ENCODE data around the gene C17orf113. TPM values are rescaled to one million over a fixed set of nuclear protein-coding genes. Genes with fewer than 3 reads are reported as not detected.

C17orf113 gene
- total RNA-seq, 1 experiment from 2014 or later, result 0.62 TPM

GRCh38 chr17:42088736-42089135 lies 38.3 kb upstream of the C17orf113 start:
- no peak overlapping the region for H3K27ac ChIP-seq (ENCODE audit: low read length)
- H3K9ac ChIP-seq (ENCODE audit: low read length), result no peak overlapping the region
- DNase-seq, result no peak
- no peaks in the 10 kb centered on the region for H3K4me1 ChIP-seq (ENCODE audit: insufficient read depth, low read length)
- H3K79me2 ChIP-seq (ENCODE audit: low read length), result no peaks in the 10 kb centered on the region
- no peak overlapping the region for H3K4me3 ChIP-seq (ENCODE audit: low read length)
- no peaks in the 10 kb centered on the region for H3K27me3 ChIP-seq (ENCODE audit: low read length)
- CTCF ChIA-PET, result no interaction called here
- H3K9me2 ChIP-seq (replicated peaks; ENCODE audit: low read length), result no peaks in the 10 kb centered on the region
- no peak overlapping the region for H3K4me2 ChIP-seq (ENCODE audit: low read length)
- no peaks in the 10 kb centered on the region for H3F3A ChIP-seq (ENCODE audit: low read length, unreplicated experiment)
- no peak for ATAC-seq
- intact Hi-C loops (cut with micrococcal nuclease), result no loop called here
- POLR2A ChIA-PET (ENCODE audit: unreplicated experiment), result no interaction called here
- no peaks in the 10 kb centered on the region for H4K20me1 ChIP-seq (ENCODE audit: low read length)
- TF ChIP-seq CTCF (conservative IDR thresholded peaks at IDR 0.05; ENCODE audit: low read depth, low read length) (no peak), EZH2phosphoT487 (IDR thresholded peaks at IDR 0.05; ENCODE audit: borderline replicate concordance, low read length) (no peak), EZH2 (IDR thresholded peaks at IDR 0.05; ENCODE audit: low read length, unreplicated experiment) (no peak)
- H3K36me3 ChIP-seq (ENCODE audit: low read depth, low read length), result no peaks in the 10 kb centered on the region
- no peaks in the 10 kb centered on the region for H3K9me3 ChIP-seq (ENCODE audit: low read length)
- no TSS peak for BruUV-seq (replicated peaks)
- no peak overlapping the region for H2AFZ ChIP-seq (ENCODE audit: low read length)

DNA sequence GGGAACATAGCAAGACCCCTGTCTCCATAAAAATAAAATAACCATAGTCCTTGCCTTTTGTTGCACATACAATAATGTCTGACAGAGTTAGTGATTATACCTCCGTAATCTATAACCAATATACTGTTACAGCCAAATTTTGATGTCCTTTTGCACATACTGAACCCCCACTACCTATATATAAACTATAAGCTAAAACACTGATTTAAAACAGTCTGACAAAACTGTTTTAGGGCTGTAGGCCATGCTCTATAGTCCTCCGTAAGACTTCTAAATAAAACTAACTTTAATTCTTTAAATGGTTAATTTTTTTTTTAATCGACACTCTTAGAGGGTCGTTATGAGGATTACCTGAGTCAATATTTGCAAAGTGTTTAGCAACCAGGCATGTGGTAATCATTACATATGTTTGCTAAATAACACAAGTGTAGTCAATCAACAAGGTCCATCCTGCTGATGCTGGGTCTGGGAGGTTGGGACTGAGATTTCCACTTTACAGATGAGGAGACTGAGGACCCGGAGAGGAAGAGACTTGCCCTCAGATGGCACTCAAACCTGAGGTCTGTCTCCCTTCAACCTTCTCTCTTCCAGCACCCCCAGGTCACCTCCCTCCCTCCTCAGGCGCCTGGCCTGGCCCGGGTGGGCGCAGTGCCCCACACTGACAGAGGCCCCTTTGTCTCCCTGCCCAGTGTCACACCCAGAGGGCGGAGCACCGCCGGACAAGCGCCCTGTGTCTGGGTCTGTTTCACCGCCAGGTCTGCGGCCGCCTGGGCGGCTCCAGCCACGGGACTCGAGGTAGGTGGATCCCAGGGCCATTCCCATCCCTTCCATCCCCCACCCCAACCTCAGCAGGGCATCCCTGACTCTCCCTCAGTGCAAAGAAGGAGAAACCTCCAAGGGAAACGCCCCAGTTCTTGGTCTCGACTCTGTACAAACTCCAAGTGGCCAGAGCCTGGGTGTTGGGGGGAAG lies 37.6 kb upstream of the C17orf113 start:
- H3K27me3 ChIP-seq (ENCODE audit: low read length), result no peaks in the 10 kb centered on the region
- no peaks in the 10 kb centered on the region for H3F3A ChIP-seq (ENCODE audit: low read length, unreplicated experiment)
- no peaks in the 10 kb centered on the region for H3K36me3 ChIP-seq (ENCODE audit: low read depth, low read length)
- TF ChIP-seq EZH2 (IDR thresholded peaks at IDR 0.05; ENCODE audit: low read length, unreplicated experiment) (no peak), CTCF (conservative IDR thresholded peaks at IDR 0.05; ENCODE audit: low read depth, low read length) (no peak)
- BruUV-seq (replicated peaks), result no TSS peak
- H3K79me2 ChIP-seq (ENCODE audit: low read length), result no peaks in the 10 kb centered on the region
- H3K9ac ChIP-seq (ENCODE audit: low read length), result no peak overlapping the region
- no peak overlapping the region for H3K27ac ChIP-seq (ENCODE audit: low read length)
- H3K4me3 ChIP-seq (ENCODE audit: low read length), result no peak overlapping the region
- POLR2A ChIA-PET (ENCODE audit: unreplicated experiment), result no interaction called here
- H3K4me2 ChIP-seq (ENCODE audit: low read length), result no peak overlapping the region
- intact Hi-C loops (cut with micrococcal nuclease), result no loop called here
- DNase-seq (no peak), ATAC-seq (no peak)
- no peak overlapping the region for H2AFZ ChIP-seq (ENCODE audit: low read length)
- H3K4me1 ChIP-seq (ENCODE audit: insufficient read depth, low read length), result no peaks in the 10 kb centered on the region
- CTCF ChIA-PET, result no interaction called here
- H3K9me2 ChIP-seq (replicated peaks; ENCODE audit: low read length), result no peaks in the 10 kb centered on the region
- no peaks in the 10 kb centered on the region for H3K9me3 ChIP-seq (ENCODE audit: low read length)
- no peaks in the 10 kb centered on the region for H4K20me1 ChIP-seq (ENCODE audit: low read length)

GRCh38 chr17:42087042-42087701 lies 36.8 kb upstream of the C17orf113 start:
- H3K27ac ChIP-seq (ENCODE audit: low read length), result no peak overlapping the region
- intact Hi-C loops (cut with micrococcal nuclease), result no loop called here
- DNase-seq (no peak), ATAC-seq (no peak)
- H3K9me2 ChIP-seq (replicated peaks; ENCODE audit: low read length), result no peaks in the 10 kb centered on the region
- no peaks in the 10 kb centered on the region for H4K20me1 ChIP-seq (ENCODE audit: low read length)
- no TSS peak for BruUV-seq (replicated peaks)
- H3K9ac ChIP-seq (ENCODE audit: low read length), result no peak overlapping the region
- H3K4me1 ChIP-seq (ENCODE audit: insufficient read depth, low read length), result peaks cover 3% of the 10 kb centered on the region; the same call in 1 of the 2 replicates
- no peaks in the 10 kb centered on the region for H3K79me2 ChIP-seq (ENCODE audit: low read length)
- CTCF ChIA-PET, result no interaction called here
- TF ChIP-seq CTCF (conservative IDR thresholded peaks at IDR 0.05; ENCODE audit: low read depth, low read length) (no peak), EZH2 (IDR thresholded peaks at IDR 0.05; ENCODE audit: low read length, unreplicated experiment) (no peak), EZH2phosphoT487 (IDR thresholded peaks at IDR 0.05; ENCODE audit: borderline replicate concordance, low read length) (no peak)
- H3F3A ChIP-seq (ENCODE audit: low read length, unreplicated experiment), result no peaks in the 10 kb centered on the region
- H3K4me2 ChIP-seq (ENCODE audit: low read length), result no peak overlapping the region
- H3K27me3 ChIP-seq (ENCODE audit: low read length), result no peaks in the 10 kb centered on the region
- H3K9me3 ChIP-seq (ENCODE audit: low read length), result no peaks in the 10 kb centered on the region
- H3K36me3 ChIP-seq (ENCODE audit: low read depth, low read length), result no peaks in the 10 kb centered on the region
- POLR2A ChIA-PET (ENCODE audit: unreplicated experiment), result no interaction called here
- no peak overlapping the region for H2AFZ ChIP-seq (ENCODE audit: low read length)
- H3K4me3 ChIP-seq (ENCODE audit: low read length), result no peak overlapping the region
